B cell (primary cell): ENCODE results near the gene BTG2. TPM values are rescaled to one million over a fixed set of nuclear protein-coding genes. Genes with fewer than 3 reads are reported as not detected.

ENCODE experiments used
- ATAC-seq: fragments of 200-7000 bp; cut with Tn5 transposase; one replicate; pipeline ENCODE4 v1.10.0; 2021; ENCODE audit warnings: low read depth, mild to moderate bottlenecking, moderate number of reproducible peaks, moderate library complexity
- CTCF ChIA-PET: fragments of 350-600 bp; sonication (Branson Sonifier 250); formaldehyde crosslinking; loops from one replicate; lab custom pipeline; 2021; ENCODE audit warnings: antibody characterized with exemption, inconsistent platforms; lab: Charles Lee
- POLR2A ChIA-PET: fragments of 350-600 bp; sonication (Branson Sonifier 250); formaldehyde crosslinking; loops from one replicate; lab custom pipeline; 2021; ENCODE audit warnings: antibody characterized with exemption; lab: Charles Lee
- DNase-seq: peaks from one replicate; pipeline ENCODE4 v3.0.0; 2013
- H2AFZ ChIP-seq: 2 replicates; pipeline ENCODE4 v1.6.1; 2012; ENCODE audit warnings: mild to moderate bottlenecking, low read depth, low read length; ENCODE audit not compliant: insufficient read depth, poor library complexity, severe bottlenecking
- H3K27ac ChIP-seq, 2 donors: 1 replicate in 1 of 2; 2 replicates in 1 of 2; pipeline ENCODE4 v1.5.1; 2012 to 2013; ENCODE audit warnings: low read length in 2 of 2, mild to moderate bottlenecking in 2 of 2, moderate library complexity in 1 of 2
- H3K27me3 ChIP-seq, 4 experiments: fragments of 200-600 bp in 1 of 4; sonication (generic) in 1 of 4; replicated peaks in 1 of 4; 1 replicate in 2 of 4; 2 replicates in 2 of 4; pipeline versions ENCODE4 v1.6.1 to v1.7.0; 2013 to 2016; ENCODE audit warnings: low read length in 3 of 4, mild to moderate bottlenecking in 2 of 4, mixed read lengths in 1 of 4, moderate library complexity in 1 of 4; ENCODE audit not compliant: insufficient read depth in 4 of 4, control insufficient read depth in 3 of 4; ENCODE audit errors: control extremely low read depth in 1 of 4
- H3K36me3 ChIP-seq, 2 experiments: replicated peaks in 1 of 2; 1 replicate in 1 of 2; 2 replicates in 1 of 2; pipeline versions ENCODE4 v1.6.1 to v1.7.1; 2013; ENCODE audit warnings: low read length in 1 of 2; ENCODE audit not compliant: insufficient read depth in 2 of 2, control insufficient read depth in 1 of 2; ENCODE audit errors: control extremely low read depth in 1 of 2, extremely low read depth in 1 of 2
- H3K4me1 ChIP-seq, 2 donors: fragments of 200-600 bp in 1 of 2; sonication (generic) in 1 of 2; 1 replicate in 1 of 2; 2 replicates in 1 of 2; pipeline versions ENCODE4 v1.5.1 to v1.6.1; 2013 to 2017; ENCODE audit warnings: low read length in 2 of 2; ENCODE audit not compliant: control insufficient read depth in 2 of 2, insufficient read depth in 2 of 2
- H3K4me2 ChIP-seq: replicated peaks from 2 replicates; pipeline ENCODE3; 2012; ENCODE audit warnings: mild to moderate bottlenecking, low read depth, low read length; ENCODE audit not compliant: poor library complexity, severe bottlenecking
- H3K4me3 ChIP-seq, 5 experiments: fragments of 200-600 bp in 1 of 5; sonication (generic) in 1 of 5; 1 replicate in 3 of 5; 2 replicates in 2 of 5; pipeline versions ENCODE4 v1.5.1 to v1.7.0; 2011 to 2016; ENCODE audit warnings: low read length in 4 of 5, mild to moderate bottlenecking in 4 of 5, low read depth in 2 of 5, control low read depth in 1 of 5, moderate library complexity in 1 of 5; ENCODE audit not compliant: insufficient read depth in 1 of 5; ENCODE audit errors: control extremely low read depth in 1 of 5, extremely low read depth in 1 of 5
- H3K79me2 ChIP-seq: fragments of 200-600 bp; sonication (generic); one replicate; pipeline ENCODE4 v1.6.0; 2016; ENCODE audit warnings: low read length; ENCODE audit not compliant: control insufficient read depth, insufficient read depth
- H3K9ac ChIP-seq: fragments of 200-600 bp; sonication (generic); 2 replicates; pipeline ENCODE4 v1.6.1; 2017; ENCODE audit warnings: mild to moderate bottlenecking, low read length, moderate library complexity
- H3K9me3 ChIP-seq, 3 donors: one replicate each; pipeline versions ENCODE4 v1.6.1 to v1.7.1; 2013; ENCODE audit warnings: low read length in 2 of 3; ENCODE audit not compliant: control insufficient read depth in 2 of 3, insufficient read depth in 1 of 3; ENCODE audit errors: control extremely low read depth in 1 of 3
- H4K20me1 ChIP-seq: 2 replicates; pipeline ENCODE4 v1.6.0; 2012; ENCODE audit warnings: mild to moderate bottlenecking, low read length; ENCODE audit not compliant: insufficient read depth, control insufficient read depth, poor library complexity, severe bottlenecking
- H3K27ac Mint-ChIP-seq: one replicate; pipeline ENCODE4 v1.8.0; 2021; ENCODE audit warnings: mixed read lengths
- H3K27me3 Mint-ChIP-seq: one replicate; pipeline ENCODE4 v1.8.0; 2021; ENCODE audit warnings: mixed read lengths
- H3K4me1 Mint-ChIP-seq: one replicate; pipeline ENCODE4 v1.8.0; 2021; ENCODE audit warnings: mixed read lengths
- H3K4me3 Mint-ChIP-seq: one replicate; pipeline ENCODE4 v1.8.0; 2021; ENCODE audit warnings: mixed read lengths
- H3K9me3 Mint-ChIP-seq: one replicate; pipeline ENCODE4 v1.8.0; 2022; ENCODE audit warnings: mixed read lengths; ENCODE audit not compliant: insufficient read depth
- CTCF ChIP-seq: fragments of 200-600 bp; IDR thresholded peaks from one replicate; pipeline ENCODE4 v1.8.0; 2022; ENCODE audit warnings: antibody characterized with exemption, mild to moderate bottlenecking
- EZH2 ChIP-seq: IDR thresholded peaks from 2 replicates; pipeline ENCODE4 v1.6.1; 2012; ENCODE audit warnings: borderline replicate concordance, low read depth, mild to moderate bottlenecking, moderate library complexity, low read length; ENCODE audit not compliant: insufficient read depth, poor library complexity, severe bottlenecking
- WGBS: methylation state at CpG from one replicate; pipeline ENCODE4 v1.1.5; 2013; ENCODE audit warnings: missing lambda C conversion rate; ENCODE audit not compliant: insufficient coverage; 5-methylcytosine and 5-hydroxymethylcytosine counted together
- intact Hi-C: fragments of 100-400 bp; cut with micrococcal nuclease; formaldehyde crosslinking; loops from one replicate; pipeline ENCODE4 v1.10.0; 2022
- polyA plus RNA-seq: library from polyadenylated mRNA; depleted of rRNA; stranded (reverse); fragments of >200 nt; gene quantifications from 2 replicates; pipeline ENCODE4 v1.2.3, GENCODE V29; 2012
- total RNA-seq, 2 donors: library from RNA; stranded (reverse); fragments of 120-200 nt in 1 of 2; gene quantifications; 1 replicate in 1 of 2; 2 replicates in 1 of 2; pipeline versions ENCODE4 v1.2.3 to v1.2.4, GENCODE V29; 2013 to 2022

Gene BTG2
- total and polyA plus RNA-seq, 2 donors (not counting 1 experiment from before 2014, with no cell fraction given), result 508 to 778 TPM

- Histone ChIP-seq H3K27me3 (no peaks in the 10 kb centered on the region), H3K4me1 (peaks cover 66 to 69% of the 10 kb centered on the region in 2 donors), H3K9ac (no peak overlapping the region), H3K79me2 (peaks cover 36% of the 10 kb centered on the region), H4K20me1 (no peaks in the 10 kb centered on the region), H3K4me3 (no peak overlapping the region), H2AFZ (no peak overlapping the region), H3K27ac (no peak overlapping the region), H3K36me3 (no peaks in the 10 kb centered on the region), H3K4me2 (no peak overlapping the region), H3K9me3 (no peaks in the 10 kb centered on the region)
- TF ChIP-seq CTCF, result no peak
- no peak for TF ChIP-seq EZH2
- ChIA-PET CTCF (interaction anchor here (0.5 to 37.7 kb wide), 8 partner anchors 7 to 472 kb away, joined by 3 to 1776 read pairs (median 5); partner anchors contain the start of genes BTG2 and FMOD), POLR2A (interaction anchor here (11.5 to 16.0 kb wide), 3 partner anchors 7 to 43 kb away, joined by 178 to 307 read pairs (median 268); partner anchors contain the start of gene BTG2)
- H3K27me3 Mint-ChIP-seq, result no peaks in the 10 kb centered on the region
- H3K9me3 Mint-ChIP-seq, result no peaks in the 10 kb centered on the region
- ATAC-seq (no peak), DNase-seq (no peak)
- peaks cover 74% of the 10 kb centered on the region for H3K4me1 Mint-ChIP-seq
- H3K4me3 Mint-ChIP-seq, result no peak overlapping the region
- peak overlapping the region; percentile 67 for H3K27ac Mint-ChIP-seq
- intact Hi-C loops, result no loop called here
- WGBS, result 91% methylated on average over 3 of the region's 3 CpGs
Measured at GRCh38 chr1:203281033-203281432, 24.3 kb upstream of the BTG2 start.

- H3K79me2 ChIP-seq, result peaks cover 38% of the 10 kb centered on the region
- Mint-ChIP-seq H3K4me1 (peaks cover 78% of the 10 kb centered on the region), H3K27ac (peak overlapping the region; percentile 95), H3K4me3 (peak overlapping the region; percentile 79), H3K27me3 (no peaks in the 10 kb centered on the region), H3K9me3 (no peaks in the 10 kb centered on the region)
- H3K36me3 ChIP-seq, result no peaks in the 10 kb centered on the region
- 83% methylated on average over 3 of the region's 10 CpGs for WGBS
- no peak for TF ChIP-seq EZH2
- no peak for TF ChIP-seq CTCF
- H3K27ac ChIP-seq, result peak overlapping the region in 1 of 2 donors; percentile 71
- POLR2A ChIA-PET, result interaction anchor here (0.6 to 16.0 kb wide), 5 partner anchors 6 to 1226 kb away, joined by 7 to 422 read pairs (median 178); partner anchors contain the start of gene BTG2
- no peak overlapping the region for H3K9ac ChIP-seq
- H3K4me1 ChIP-seq, result peaks cover 69 to 75% of the 10 kb centered on the region in 2 donors
- no peaks in the 10 kb centered on the region for H4K20me1 ChIP-seq
- CTCF ChIA-PET, result interaction anchor here (0.7 to 37.7 kb wide), 7 partner anchors 13 to 54 kb away, joined by 3 to 1776 read pairs (median 6); partner anchors contain the start of genes BTG2 and FMOD
- no peak overlapping the region for H2AFZ ChIP-seq
- H3K9me3 ChIP-seq, result no peaks in the 10 kb centered on the region
- H3K4me3 ChIP-seq, result no peak overlapping the region
- H3K27me3 ChIP-seq, result no peaks in the 10 kb centered on the region
- ATAC-seq (no peak), DNase-seq (no peak)
- intact Hi-C loops, result loop anchor here (1.0 kb wide), 1 partner anchor 8 kb away; no protein-coding TSS in a partner anchor
- H3K4me2 ChIP-seq, result peak overlapping the region; percentile 60
Measured at GRCh38 chr1:203281851-203282661, 23.3 kb upstream of the BTG2 start.
